Thyroid gland (tissue), 4 donors: Measurements from ENCODE around the gene MDM2.

Experiments
- CTCF ChIP-seq, 6 experiments: fragments of 200-600 bp in 3 of 6; fragments of 450-650 bp in 3 of 6; sonication (generic) in 3 of 6; IDR thresholded peaks; one replicate each; pipeline ENCODE4 v1.5.1; 2016 to 2019; ENCODE audit warnings: antibody characterized with exemption in 6 of 6, mild to moderate bottlenecking in 2 of 6, inconsistent platforms in 1 of 6, moderate library complexity in 1 of 6
- POLR2A ChIP-seq, 2 donors: fragments of 450-650 bp; IDR thresholded peaks; one replicate each; pipeline ENCODE4 v1.6.1; 2017; ENCODE audit warnings: antibody characterized with exemption in 2 of 2, mild to moderate bottlenecking in 2 of 2, moderate library complexity in 1 of 2

GRCh38 chr12:68804657-68805591 is 3.1 kb upstream of the MDM2 start:
- TF ChIP-seq CTCF (IDR thresholded peaks at IDR 0.05), result no peak
- TF ChIP-seq POLR2A (IDR thresholded peaks at IDR 0.05), result no peak
